ENCODE results near the gene CCM2L. TPM values are rescaled to one million over a fixed set of nuclear protein-coding genes. Genes with fewer than 3 reads are reported as not detected.
A peak's percentile ranks its signal among the peaks of the same experiment; 100 is the strongest.

CCM2L gene
- total and polyA plus RNA-seq, 9 donors = 1.4 to 9.9 (median 3.4) TPM

DNA sequence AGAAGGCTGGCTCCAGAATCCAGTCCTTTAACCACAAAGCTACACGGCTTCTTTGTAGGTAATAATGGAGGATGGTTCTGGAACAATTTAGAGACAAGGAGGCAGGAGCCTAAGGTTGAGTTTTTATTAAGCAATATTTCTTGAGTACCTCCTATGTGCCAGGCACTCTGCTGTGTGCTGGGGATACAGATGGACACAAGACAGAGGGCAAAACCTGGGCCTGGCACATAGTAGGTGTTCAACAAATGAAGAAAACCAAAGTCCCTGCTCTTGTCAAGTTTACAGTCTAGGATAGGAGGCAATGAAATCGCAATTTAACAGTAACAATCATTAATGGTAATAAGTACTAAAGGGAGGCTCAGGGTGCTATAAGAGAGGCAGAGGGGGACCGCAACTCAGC lies 17.4 kb downstream of the CCM2L start:
- intact Hi-C loops (cut with DNase I) = loop anchor here in 1 of 4 donors (5.0 kb wide), 1 partner anchor 205 kb away; no protein-coding TSS in a partner anchor
- whole genome bisulfite sequencing, 3 donors = 85 to 94% (median 91%) methylated on average over 3 of the region's 3 CpGs
- Histone ChIP-seq H3K36me3 (no peaks in the 10 kb centered on the region), H3K9me3 (no peaks in the 10 kb centered on the region), H3K27ac (no peak overlapping the region), H3K4me3 (no peak overlapping the region), H3K27me3 (no peaks in the 10 kb centered on the region), H3K4me1 (ENCODE audit: insufficient read depth) (peaks cover 3% of the 10 kb centered on the region)
- no peak for DNase-seq
- no peak for TF ChIP-seq POLR2A (IDR thresholded peaks at IDR 0.05)
- TF ChIP-seq, protein P1, sequence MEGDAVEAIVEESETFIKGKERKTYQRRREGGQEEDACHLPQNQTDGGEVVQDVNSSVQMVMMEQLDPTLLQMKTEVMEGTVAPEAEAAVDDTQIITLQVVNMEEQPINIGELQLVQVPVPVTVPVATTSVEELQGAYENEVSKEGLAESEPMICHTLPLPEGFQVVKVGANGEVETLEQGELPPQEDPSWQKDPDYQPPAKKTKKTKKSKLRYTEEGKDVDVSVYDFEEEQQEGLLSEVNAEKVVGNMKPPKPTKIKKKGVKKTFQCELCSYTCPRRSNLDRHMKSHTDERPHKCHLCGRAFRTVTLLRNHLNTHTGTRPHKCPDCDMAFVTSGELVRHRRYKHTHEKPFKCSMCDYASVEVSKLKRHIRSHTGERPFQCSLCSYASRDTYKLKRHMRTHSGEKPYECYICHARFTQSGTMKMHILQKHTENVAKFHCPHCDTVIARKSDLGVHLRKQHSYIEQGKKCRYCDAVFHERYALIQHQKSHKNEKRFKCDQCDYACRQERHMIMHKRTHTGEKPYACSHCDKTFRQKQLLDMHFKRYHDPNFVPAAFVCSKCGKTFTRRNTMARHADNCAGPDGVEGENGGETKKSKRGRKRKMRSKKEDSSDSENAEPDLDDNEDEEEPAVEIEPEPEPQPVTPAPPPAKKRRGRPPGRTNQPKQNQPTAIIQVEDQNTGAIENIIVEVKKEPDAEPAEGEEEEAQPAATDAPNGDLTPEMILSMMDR (IDR thresholded peaks at IDR 0.05) = no peak
- no peak for TF ChIP-seq EP300 (IDR thresholded peaks at IDR 0.05)

DNA sequence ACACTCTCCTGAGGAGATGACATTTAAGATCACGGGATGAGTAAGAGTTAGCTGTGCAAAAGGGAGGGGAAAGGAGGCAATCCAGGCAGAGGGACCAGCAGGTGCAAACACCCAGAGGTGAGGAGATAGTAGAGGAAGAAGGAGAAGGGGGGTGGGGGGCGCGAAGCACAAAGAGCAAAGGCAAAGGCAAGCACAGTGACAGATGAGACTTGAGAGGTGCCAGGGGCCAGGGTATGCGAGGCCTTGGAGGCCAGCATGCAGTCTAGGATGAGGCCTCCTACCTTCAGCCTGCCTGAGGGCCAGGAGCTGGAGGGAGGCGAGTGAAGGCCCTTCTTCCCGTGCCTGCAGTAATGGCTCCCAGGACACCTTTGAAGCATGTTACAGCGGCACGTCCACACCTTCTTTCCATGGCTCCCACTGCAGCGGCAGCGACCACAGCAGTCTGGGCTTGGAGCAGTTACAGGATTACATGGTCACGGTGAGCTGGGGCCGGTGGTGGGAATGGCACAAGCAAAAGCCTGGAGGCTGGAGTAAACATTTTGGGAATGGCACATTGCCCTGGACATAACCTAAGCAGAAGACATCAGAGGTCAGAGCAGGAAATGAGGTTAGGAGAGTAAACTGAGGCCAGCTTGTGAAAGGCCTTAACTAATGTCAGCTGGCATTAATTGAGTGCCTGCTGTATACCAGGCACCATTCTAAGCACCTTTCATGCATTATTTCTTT lies 18.6 kb downstream of the CCM2L start:
- no peaks in the 10 kb centered on the region for H3K36me3 ChIP-seq
- peaks cover 3% of the 10 kb centered on the region for H3K4me1 ChIP-seq (ENCODE audit: insufficient read depth)
- H3K4me3 ChIP-seq = no peak overlapping the region
- H3K27ac ChIP-seq = no peak overlapping the region
- no peaks in the 10 kb centered on the region for H3K9me3 ChIP-seq
- DNase-seq = no peak
- 39 to 44% (median 44%) methylated on average over 12 of the region's 12 CpGs for WGBS, 3 donors
- no peaks in the 10 kb centered on the region for H3K27me3 ChIP-seq
- intact Hi-C loops (cut with DNase I) = loop anchor here in 1 of 4 donors (5.0 kb wide), 1 partner anchor 207 kb away; no protein-coding TSS in a partner anchor
- TF ChIP-seq, protein P1 (IDR thresholded peaks at IDR 0.05) = no peak
- TF ChIP-seq POLR2A (IDR thresholded peaks at IDR 0.05) = no peak
- no peak for TF ChIP-seq EP300 (IDR thresholded peaks at IDR 0.05)

DNA sequence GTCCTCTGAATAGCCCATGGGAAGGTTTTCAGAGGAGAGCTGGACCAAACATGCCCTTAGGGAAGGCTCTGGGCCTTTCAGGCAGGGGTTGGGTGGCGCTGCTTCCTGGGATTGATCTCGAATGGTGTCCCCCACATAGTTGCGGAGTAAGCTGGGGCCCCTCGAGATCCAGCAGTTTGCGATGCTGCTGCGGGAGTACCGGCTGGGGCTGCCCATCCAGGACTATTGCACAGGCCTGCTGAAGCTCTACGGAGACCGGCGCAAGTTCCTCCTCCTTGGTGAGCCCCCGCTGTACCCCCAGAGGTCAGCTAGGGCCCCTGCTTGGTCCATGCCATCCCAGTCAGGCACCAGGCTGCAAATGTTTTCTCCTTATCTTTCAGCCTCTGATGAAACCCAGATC lies 19.3 kb downstream of the CCM2L start:
- no peak for DNase-seq
- Histone ChIP-seq H3K27me3 (no peaks in the 10 kb centered on the region), H3K36me3 (no peaks in the 10 kb centered on the region), H3K4me1 (ENCODE audit: insufficient read depth) (peaks cover 3% of the 10 kb centered on the region), H3K27ac (no peak overlapping the region), H3K9me3 (no peaks in the 10 kb centered on the region), H3K4me3 (no peak overlapping the region)
- intact Hi-C loops (cut with DNase I) = loop anchor here in 1 of 4 donors (5.0 kb wide), 1 partner anchor 207 kb away; no protein-coding TSS in a partner anchor
- TF ChIP-seq POLR2A (IDR thresholded peaks at IDR 0.05) (no peak), EP300 (IDR thresholded peaks at IDR 0.05) (no peak)
- TF ChIP-seq, protein P1 (IDR thresholded peaks at IDR 0.05) = no peak
- WGBS, 3 donors = 85 to 88% (median 85%) methylated on average over 11 of the region's 11 CpGs

DNA sequence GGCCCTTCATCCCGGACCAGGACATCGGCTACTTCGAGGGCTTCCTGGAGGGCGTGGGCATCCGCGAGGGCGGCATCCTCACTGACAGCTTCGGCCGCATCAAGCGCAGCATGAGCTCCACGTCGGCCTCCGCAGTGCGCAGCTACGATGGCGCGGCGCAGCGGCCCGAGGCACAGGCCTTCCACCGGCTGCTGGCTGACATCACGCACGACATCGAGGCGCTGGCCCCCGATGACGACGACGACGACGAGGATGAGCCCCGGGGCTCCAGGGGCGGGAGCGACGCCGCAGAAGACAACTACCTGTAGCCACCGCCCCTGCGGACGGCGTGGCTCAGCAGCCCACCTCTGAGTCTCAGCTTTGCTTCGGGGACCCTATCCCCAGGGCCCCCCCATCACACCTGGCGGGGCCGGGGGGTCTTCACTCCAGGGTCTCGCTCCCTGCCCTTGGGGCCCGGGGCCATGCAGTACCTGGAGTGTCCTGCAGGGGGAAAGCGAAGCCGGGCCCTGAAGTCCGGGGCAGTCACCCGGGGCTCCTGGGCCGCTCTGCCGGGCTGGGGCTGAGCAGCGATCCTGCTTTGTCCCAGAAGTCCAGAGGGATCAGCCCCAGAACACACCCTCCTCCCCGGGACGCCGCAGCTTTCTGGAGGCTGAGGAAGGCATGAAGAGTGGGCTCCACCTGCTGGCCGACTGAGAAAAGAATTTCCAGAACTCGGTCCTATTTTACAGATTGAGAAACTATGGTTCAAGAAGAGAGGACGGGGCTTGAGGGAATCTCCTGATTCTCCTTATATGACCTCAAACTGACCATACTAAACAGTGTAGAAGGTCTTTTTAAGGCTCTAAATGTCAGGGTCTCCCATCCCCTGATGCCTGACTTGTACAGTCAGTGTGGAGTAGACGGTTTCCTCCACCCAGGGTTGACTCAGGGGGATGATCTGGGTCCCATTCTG lies 21.0 kb downstream of the CCM2L start:
- intact Hi-C loops (cut with DNase I) = loop anchor here in 2 of 4 donors (2.0 to 5.0 kb wide), 2 partner anchors 208 to 209 kb away; no protein-coding TSS in a partner anchor

More for the DNA sequence above, 21.0 kb downstream of the CCM2L start:
- H3K27ac ChIP-seq = no peak overlapping the region
- 6 to 15% (median 6%) methylated on average over 39 to 59 of the region's 59 CpGs for WGBS, 3 donors
- peak; percentile 56 to 77 (median 67) for DNase-seq
- no peak overlapping the region for H3K4me3 ChIP-seq
- TF ChIP-seq, protein P1 (IDR thresholded peaks at IDR 0.05) = peak; percentile 48 to 66 (median 62)
- no peak for TF ChIP-seq EP300 (IDR thresholded peaks at IDR 0.05)
- no peaks in the 10 kb centered on the region for H3K27me3 ChIP-seq
- no peaks in the 10 kb centered on the region for H3K9me3 ChIP-seq
- no peaks in the 10 kb centered on the region for H3K36me3 ChIP-seq
- H3K4me1 ChIP-seq (ENCODE audit: insufficient read depth) = peaks cover 3% of the 10 kb centered on the region
